Subcutaneous abdominal adipose tissue (tissue), 5 donors: ENCODE data around the gene APBB1IP.
A peak's percentile ranks its signal among the peaks of the same experiment; 100 is the strongest.
"Not testable (repeated sequence)": the region's sequence is repeated elsewhere in the genome, so short reads cannot be mapped to it uniquely, and the experiment has no call there.

Experiments used
- H3K27ac ChIP-seq: one replicate; pipeline ENCODE4 v1.7.0; 2013; ENCODE audit warnings: low read depth, mild to moderate bottlenecking, inconsistent platforms, low read length, moderate library complexity
- H3K27me3 ChIP-seq, 5 donors: one replicate each; pipeline ENCODE4 v1.7.0; 2013; ENCODE audit warnings: low read length in 5 of 5, inconsistent platforms in 1 of 5; ENCODE audit not compliant: control insufficient read depth in 5 of 5, insufficient read depth in 4 of 5
- H3K36me3 ChIP-seq, 5 donors: one replicate each; pipeline ENCODE4 v1.7.0; 2013; ENCODE audit warnings: low read length in 5 of 5; ENCODE audit not compliant: control insufficient read depth in 5 of 5, insufficient read depth in 5 of 5
- H3K4me1 ChIP-seq, 5 donors: one replicate each; pipeline ENCODE4 v1.7.0; 2013; ENCODE audit warnings: low read length in 5 of 5, mild to moderate bottlenecking in 3 of 5, moderate library complexity in 1 of 5; ENCODE audit not compliant: control insufficient read depth in 5 of 5, insufficient read depth in 5 of 5
- H3K4me3 ChIP-seq, 5 donors: one replicate each; pipeline ENCODE4 v1.7.0; 2013; ENCODE audit warnings: low read length in 5 of 5, low read depth in 1 of 5
- H3K9ac ChIP-seq, 5 donors: one replicate each; pipeline ENCODE4 v1.7.0; 2013; ENCODE audit warnings: low read length in 5 of 5, mild to moderate bottlenecking in 4 of 5, moderate library complexity in 3 of 5
- H3K9me3 ChIP-seq, 5 donors: one replicate each; pipeline ENCODE4 v1.7.0; 2013; ENCODE audit warnings: low read length in 5 of 5; ENCODE audit not compliant: control insufficient read depth in 5 of 5
- donor health status: healthy.
- donor health status: healthy.
- donor health status: healthy.
- donor health status: healthy.
- donor health status: healthy.

Gene APBB1IP

GRCh38 chr10:26566525-26567350 lies 128.6 kb downstream of the APBB1IP start:
- Histone ChIP-seq H3K27me3 (no peaks in the 10 kb centered on the region), H3K9me3 (peaks cover 0 to 3% (median 0%) of the 10 kb centered on the region in 5 donors), H3K9ac (no peak overlapping the region), H3K4me3 (no peak overlapping the region), H3K27ac (no peak overlapping the region), H3K4me1 (no peaks in the 10 kb centered on the region), H3K36me3 (peaks cover 22 to 48% (median 41%) of the 10 kb centered on the region in 5 donors)

DNA sequence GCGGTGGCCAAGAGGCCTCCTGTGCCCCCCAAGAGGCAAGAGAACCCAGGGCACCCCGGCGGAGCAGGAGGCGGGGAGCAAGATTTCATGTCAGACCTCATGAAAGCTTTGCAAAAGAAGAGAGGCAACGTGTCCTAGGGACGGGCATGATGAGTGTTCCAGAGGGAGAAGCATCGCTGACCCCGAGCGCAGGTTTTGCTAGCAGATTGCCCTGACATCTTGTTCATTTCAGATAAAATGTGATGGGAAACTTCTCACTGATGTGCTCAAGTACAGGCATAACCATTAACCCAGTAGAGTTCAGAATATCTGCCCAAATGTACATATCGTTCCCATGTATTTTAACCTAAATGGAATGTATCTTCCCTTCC lies 129.2 kb downstream of the APBB1IP start:
- H3K27me3 ChIP-seq = no peaks in the 10 kb centered on the region
- H3K9ac ChIP-seq = no peak overlapping the region
- no peaks in the 10 kb centered on the region for H3K4me1 ChIP-seq
- peak overlapping the region in 1 of 5 donors; percentile 4 for H3K4me3 ChIP-seq
- peaks cover 18 to 45% (median 42%) of the 10 kb centered on the region in 5 donors for H3K36me3 ChIP-seq
- peaks cover 0 to 3% (median 0%) of the 10 kb centered on the region in 5 donors for H3K9me3 ChIP-seq
- H3K27ac ChIP-seq = no peak overlapping the region

DNA sequence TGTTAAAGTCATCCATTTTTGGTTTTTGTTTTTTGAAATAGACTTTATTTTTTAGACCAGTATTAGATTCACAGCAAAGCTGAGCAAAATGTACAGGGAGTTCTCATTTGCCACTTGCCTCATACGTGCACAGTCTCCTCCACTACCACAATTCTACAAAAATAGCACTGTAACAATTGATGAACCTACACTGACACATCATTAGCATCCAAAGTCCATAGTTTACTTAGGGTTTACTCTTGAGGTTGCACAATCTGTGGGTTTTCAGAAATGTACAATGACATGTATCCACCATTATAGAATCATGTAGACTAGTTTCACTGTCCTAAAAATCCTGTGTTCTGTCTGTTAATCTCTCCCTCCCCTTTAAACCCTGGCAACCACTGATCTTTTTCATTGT lies 133.5 kb downstream of the APBB1IP start:
- Histone ChIP-seq H3K9ac (no peak overlapping the region), H3K27ac (no peak overlapping the region)

DNA sequence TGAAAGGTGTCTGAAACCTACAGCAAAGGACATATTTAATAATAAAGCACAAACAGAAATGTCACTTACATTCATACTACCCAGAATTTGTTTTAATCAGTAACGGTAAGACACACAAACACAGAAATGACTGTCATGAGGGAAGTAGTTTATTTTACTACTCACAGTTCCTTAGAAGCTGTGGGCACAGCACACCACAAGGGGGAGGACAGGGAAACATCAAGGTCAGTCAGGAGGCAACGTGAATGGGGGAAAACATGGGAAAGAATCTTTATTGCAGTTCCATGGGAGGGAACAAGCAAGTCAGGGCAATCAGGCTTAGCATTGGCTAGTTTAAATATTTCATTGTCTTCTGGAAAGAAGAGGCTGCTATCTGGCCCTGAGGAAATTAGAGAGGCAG lies 135.5 kb downstream of the APBB1IP start:
- Histone ChIP-seq H3K4me1 (no peaks in the 10 kb centered on the region), H3K27ac (no peak overlapping the region), H3K36me3 (peaks cover 0 to 9% (median 4%) of the 10 kb centered on the region in 5 donors), H3K9me3 (peaks cover 0 to 3% (median 0%) of the 10 kb centered on the region in 5 donors), H3K27me3 (no peaks in the 10 kb centered on the region), H3K4me3 (no peak overlapping the region), H3K9ac (no peak overlapping the region)

More for the DNA sequence above, 133.5 kb downstream of the APBB1IP start:
- no peaks in the 10 kb centered on the region for H3K27me3 ChIP-seq
- H3K4me3 ChIP-seq = no peak overlapping the region
- H3K4me1 ChIP-seq = no peaks in the 10 kb centered on the region
- H3K36me3 ChIP-seq = peaks cover 3 to 17% (median 10%) of the 10 kb centered on the region in 5 donors
- H3K9me3 ChIP-seq = peaks cover 0 to 3% (median 0%) of the 10 kb centered on the region in 5 donors

GRCh38 chr10:26574783-26575182 lies 136.6 kb downstream of the APBB1IP start:
- Histone ChIP-seq H3K4me3 (no peak overlapping the region), H3K36me3 (peaks cover 0 to 9% (median 4%) of the 10 kb centered on the region in 5 donors), H3K9ac (no peak overlapping the region), H3K9me3 (peaks cover 0 to 3% (median 0%) of the 10 kb centered on the region in 5 donors), H3K27ac (no peak overlapping the region), H3K4me1 (no peaks in the 10 kb centered on the region), H3K27me3 (no peaks in the 10 kb centered on the region)

GRCh38 chr10:26578371-26578770 lies 140.2 kb downstream of the APBB1IP start:
- H3K9me3 ChIP-seq, H3K9ac ChIP-seq, H3K36me3 ChIP-seq, H3K4me3 ChIP-seq, H3K4me1 ChIP-seq, H3K27ac ChIP-seq, H3K27me3 ChIP-seq: not testable (repeated sequence)

DNA sequence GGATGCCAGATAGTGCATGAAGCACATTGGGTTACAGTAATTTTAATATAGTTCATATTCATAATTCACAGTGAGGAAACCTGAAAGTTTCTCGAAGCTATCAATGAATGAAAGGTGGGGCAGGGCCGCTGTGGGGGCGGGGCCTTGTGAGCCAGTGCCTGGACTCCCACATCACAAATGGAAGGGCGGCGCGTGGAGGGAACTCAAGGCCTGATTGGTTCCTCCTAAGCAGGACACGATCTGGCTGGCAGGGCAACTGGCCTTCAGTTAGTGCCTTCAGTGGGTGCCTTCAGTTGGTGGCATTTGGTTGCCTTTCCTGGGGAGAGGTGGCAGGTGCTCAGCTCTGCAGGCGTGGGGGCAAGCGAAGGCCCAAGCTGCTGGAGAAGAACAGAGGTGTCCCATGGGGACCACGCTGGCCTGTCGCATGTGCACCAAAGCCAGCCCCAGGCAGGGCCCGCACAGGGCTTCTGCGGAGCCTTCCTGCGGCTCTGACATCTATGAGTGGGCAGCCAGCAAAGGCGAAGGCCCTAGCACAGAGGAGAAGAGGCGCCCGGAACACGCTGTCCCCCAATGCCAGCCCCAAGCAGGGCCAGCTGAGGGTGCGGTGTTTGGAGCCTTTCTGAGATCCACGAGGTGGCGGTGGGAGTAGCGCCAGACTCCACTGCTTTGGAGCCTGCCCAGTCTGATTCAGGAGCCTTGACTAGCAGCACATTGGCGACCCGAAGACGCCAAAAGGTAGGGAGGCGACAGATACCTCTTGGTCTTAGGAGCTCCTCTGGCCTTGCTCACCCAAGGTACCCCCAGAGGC lies 141.3 kb downstream of the APBB1IP start:
- Histone ChIP-seq H3K27ac (no peak overlapping the region), H3K9me3 (no peaks in the 10 kb centered on the region), H3K27me3 (no peaks in the 10 kb centered on the region), H3K4me1 (no peaks in the 10 kb centered on the region), H3K4me3 (no peak overlapping the region), H3K9ac (no peak overlapping the region), H3K36me3 (no peaks in the 10 kb centered on the region)

- peaks cover 0 to 3% (median under 1%) of the 10 kb centered on the region in 5 donors for H3K36me3 ChIP-seq
- H3K4me3 ChIP-seq = no peak overlapping the region
- H3K27me3 ChIP-seq = no peaks in the 10 kb centered on the region
- H3K4me1 ChIP-seq = no peaks in the 10 kb centered on the region
- H3K27ac ChIP-seq = no peak overlapping the region
- H3K9ac ChIP-seq = no peak overlapping the region
- no peaks in the 10 kb centered on the region for H3K9me3 ChIP-seq
Observed at GRCh38 chr10:26586211-26586610, 148.1 kb downstream of the APBB1IP start.

DNA sequence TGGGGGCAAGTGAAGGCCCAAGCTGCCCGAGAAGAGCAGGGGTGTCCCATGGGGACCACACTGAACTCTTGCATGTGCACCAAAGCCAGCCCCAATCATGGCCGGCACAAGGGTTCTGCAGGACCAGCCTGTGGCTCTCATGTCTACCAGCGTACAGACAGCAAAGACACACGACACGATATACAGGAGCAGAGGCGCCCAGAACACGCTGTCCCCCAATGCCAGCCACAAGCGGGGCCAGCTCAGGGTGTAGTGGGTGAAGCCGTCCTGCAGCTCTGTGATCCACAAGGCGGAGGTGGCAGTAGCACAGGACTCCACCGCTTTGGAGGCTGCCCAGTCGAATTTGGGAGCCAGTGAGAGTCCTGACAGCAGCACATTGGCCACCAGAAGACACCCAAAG lies 150.5 kb downstream of the APBB1IP start:
- Histone ChIP-seq H3K9me3 (no peaks in the 10 kb centered on the region), H3K9ac (no peak overlapping the region), H3K4me3 (no peak overlapping the region), H3K27ac (no peak overlapping the region), H3K27me3 (no peaks in the 10 kb centered on the region), H3K36me3 (peaks cover 0 to 5% (median 4%) of the 10 kb centered on the region in 5 donors), H3K4me1 (no peaks in the 10 kb centered on the region)

GRCh38 chr10:26589813-26590212 lies 151.7 kb downstream of the APBB1IP start:
- not testable (repeated sequence) for H3K27me3 ChIP-seq, H3K9me3 ChIP-seq, H3K4me1 ChIP-seq, H3K9ac ChIP-seq, H3K4me3 ChIP-seq, H3K36me3 ChIP-seq, H3K27ac ChIP-seq
